OCI-M2 (cell line): ENCODE measurements around the gene KANK4.
"Not testable (repeated sequence)": the region's sequence is repeated elsewhere in the genome, so short reads cannot be mapped to it uniquely, and the experiment has no call there.

Experiments used
- DNase-seq: peaks from one replicate; lab custom pipeline; 2025; ENCODE audit not compliant: unreplicated experiment; lab: John Stamatoyannopoulos, UW

Gene KANK4

DNA sequence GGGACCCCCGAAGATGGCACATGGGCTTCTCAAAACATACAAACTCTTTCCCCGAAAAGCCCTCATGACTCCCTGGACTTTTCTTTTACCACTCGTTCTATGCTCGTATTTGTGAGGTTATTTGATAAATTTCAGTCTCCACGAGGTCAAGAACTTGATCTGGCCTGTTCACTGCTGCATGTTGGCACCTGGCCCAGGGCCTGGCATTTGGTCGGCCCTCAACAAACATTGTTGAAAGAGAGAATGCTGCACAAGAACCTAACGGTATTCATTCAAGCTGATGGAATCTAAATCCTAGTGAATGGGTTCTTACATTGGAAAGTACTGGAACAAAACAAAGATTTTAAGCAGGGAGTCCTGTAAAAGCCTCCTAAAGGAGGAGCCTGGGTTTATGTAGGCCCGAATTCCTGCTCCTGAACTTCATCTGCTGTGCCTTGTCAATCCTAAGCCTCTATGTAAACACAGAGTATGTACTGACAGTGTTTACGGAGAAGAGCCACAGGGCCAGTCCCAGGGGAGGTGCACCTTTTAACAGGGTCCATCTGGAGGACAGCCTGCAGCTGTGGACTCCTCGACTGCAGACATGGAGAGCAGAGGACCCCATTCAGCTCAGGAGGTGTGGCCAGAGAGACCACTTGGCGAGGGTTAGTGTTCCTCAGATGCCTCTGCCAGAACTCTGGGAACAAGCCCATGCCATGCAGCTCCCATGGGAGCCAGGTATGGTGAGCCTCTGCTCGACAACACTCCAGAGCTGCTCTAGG is 77.7 kb downstream of the KANK4 start:
- no peak for DNase-seq

DNA sequence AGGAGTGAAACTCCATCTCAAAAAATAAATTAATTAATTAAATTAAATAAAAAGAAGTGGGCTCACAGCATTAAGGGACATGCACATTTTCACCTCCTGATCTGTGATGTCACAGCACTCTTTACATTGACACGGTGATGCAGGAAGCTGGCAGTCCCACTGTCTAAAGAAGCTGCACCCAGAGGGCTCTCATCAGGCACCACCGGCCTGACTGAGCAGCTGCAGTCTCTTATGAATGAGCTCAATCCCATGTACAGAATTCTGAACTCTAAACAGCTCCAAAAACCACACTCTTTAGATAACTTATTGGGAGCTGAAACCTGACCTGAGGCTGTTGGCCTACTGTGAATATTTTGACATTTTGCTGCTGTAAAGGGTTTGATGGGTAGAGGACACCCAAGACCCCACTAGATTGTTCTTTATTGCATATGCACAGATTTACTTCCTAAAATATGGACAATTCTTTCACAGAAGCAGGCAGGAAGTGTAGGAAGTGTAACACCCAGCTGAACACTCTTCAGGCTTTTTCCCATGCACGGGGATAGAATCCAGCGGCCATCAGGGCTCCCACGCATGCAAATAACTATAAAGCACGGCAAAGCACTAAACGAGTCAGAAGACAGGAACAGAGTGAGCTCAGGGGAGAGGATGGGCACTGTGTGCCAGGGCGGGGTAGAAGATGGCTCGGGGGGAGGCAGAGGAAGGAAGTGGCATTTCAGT is 78.4 kb downstream of the KANK4 start:
- DNase-seq, result no peak

DNA sequence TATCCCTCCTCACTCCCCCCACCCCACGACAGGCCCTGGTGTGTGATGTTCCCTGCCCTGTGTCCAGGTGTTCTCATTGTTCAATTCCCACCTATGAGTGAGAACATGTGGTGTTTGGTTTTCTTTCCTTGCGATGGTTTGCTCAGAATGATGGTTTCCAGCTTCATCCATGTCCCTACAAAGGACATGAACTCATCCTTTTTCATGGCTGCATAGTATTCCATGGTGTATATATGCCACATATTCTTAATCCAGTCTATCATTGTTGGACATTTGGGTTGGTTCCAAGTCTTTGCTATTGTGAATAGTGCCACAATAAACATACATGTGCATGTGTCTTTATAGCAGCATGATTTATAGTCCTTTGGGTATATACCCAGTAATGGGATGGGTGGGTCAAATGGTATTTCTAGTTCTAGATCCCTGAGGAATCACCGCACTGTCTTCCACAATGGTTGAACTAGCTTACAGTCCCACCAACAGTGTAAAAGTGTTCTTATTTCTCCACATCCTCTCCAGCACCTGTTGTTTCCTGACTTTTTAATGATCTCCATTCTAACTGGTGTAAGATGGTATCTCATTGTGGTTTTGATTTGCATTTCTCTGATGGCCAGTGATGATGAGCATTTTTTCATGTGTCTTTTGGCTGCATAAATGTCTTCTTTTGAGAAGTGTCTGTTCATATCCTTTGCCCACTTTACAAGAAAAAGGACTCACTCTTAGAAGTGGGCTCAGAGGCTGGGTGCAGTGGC is 79.4 kb downstream of the KANK4 start:
- DNase-seq, result not testable (repeated sequence)

DNA sequence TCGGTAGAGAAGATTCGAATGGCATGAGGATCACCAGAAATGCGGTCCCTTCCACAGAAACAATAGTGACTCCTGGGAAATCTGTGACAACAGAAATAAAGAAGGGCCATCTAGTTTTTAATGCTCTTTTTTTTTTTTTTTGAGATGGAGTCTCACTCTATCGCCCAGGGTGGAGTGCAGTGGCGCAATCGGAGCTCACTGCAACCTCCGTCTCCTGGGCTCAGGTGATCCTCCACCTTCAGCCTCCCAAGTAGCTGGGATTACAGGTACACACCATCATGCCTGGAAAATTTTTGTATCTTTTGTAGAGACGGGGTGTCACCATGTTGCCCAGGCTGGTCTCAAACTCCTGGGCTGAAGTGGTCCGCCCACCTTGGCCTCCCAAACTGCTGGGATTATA is 80.7 kb downstream of the KANK4 start:
- no peak for DNase-seq

DNA sequence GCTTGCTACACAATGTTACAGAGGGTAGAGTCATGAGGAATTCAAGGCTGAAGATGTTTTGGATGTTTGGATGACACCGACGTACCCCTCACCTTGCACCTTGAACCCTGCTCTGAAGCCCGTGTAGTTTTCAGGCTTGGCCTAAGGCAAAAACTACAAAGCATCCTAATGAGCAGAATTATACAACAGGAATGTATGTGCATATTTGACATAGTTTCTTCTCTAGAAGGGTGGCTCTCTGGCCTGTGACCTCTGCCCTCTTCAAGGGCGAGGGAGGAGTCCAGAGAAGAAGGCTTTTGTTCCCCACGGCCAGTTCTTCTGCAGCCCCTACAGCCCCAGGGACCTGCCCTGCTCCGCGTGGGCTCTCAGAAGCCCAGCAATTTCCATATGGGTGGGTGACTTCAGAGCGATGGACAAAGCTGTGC is 81.3 kb downstream of the KANK4 start:
- DNase-seq, result no peak

DNA sequence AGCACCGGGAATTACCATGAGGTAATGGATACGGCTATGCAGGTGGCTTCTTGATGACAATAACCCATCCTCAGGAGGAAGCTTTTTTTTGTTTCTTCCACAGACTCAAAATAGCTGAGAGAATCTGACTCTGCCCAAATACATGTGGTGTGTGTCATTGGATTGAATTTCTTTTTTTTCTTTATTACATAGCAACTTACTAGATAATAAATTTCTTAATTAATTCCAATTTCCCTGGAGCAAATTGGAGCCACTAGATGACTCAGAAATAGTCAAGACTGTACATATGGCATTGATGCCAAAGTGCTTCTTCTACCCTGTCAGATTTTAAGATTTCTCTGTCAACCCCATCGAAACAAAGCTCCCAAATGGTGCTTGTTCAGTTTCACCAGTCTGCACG is 81.9 kb downstream of the KANK4 start:
- no peak for DNase-seq

DNA sequence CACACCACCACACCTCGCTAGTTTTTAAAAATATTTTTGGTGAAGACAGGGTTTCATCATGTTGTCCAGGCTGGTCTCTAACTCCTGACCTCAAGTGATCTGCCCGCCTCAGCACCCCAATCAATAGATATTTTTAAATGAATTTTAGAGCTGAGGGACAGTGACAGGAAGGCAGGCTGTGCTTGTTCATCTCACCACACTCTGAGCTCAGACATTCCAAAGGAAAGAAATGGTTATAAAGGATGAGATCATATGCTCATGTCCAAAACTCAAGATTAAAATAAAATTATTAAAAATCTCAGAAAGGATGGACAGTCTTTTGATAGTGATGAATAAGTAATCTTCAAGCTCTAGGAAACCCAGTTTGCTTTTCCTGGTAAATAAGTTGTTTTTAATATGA is 83.7 kb downstream of the KANK4 start:
- no peak for DNase-seq

DNA sequence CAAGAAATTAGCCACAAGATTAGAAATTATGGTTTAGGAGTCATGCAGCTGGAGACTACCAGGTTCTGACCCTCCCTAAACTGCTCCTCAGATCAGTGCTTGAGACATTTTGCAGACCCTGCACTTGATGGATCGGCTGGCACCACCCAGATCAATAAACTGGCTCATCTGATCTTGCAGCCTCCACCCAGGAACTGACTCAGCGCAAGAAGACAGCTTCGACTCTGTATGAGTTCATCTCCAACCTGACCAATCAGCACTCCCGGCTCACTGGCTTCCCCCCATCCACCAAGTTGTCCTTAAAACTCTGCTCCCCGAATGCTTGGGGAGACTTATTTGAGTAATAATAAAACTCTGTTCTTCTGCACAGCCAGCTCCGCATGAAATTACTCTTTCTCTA is 84.5 kb downstream of the KANK4 start:
- no peak for DNase-seq

DNA sequence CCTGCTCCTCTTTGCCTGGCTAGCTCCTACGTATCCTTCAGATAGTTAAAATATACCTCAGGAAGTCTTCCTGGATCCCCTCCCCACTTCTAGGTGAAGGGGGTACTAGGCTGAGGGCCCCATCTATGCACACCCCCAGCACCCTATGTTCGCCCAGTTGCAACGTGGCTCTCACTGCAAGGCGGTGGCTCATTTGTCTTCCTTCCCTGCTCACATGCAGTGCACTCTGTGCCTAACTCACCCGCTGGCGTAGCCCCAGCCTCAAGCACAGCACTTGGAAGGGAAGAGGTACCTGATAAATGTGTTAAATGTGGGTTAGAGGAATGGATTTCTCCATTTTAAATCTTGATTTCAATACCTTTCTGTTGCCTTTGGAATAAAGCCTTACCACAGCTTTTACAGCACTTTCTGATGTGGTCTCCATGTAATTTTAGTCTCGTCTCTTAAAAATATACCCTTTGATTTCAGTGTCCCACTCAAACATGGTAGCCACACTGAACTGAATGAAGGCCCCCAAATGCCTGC is 85.2 kb downstream of the KANK4 start:
- DNase-seq, result no peak

DNA sequence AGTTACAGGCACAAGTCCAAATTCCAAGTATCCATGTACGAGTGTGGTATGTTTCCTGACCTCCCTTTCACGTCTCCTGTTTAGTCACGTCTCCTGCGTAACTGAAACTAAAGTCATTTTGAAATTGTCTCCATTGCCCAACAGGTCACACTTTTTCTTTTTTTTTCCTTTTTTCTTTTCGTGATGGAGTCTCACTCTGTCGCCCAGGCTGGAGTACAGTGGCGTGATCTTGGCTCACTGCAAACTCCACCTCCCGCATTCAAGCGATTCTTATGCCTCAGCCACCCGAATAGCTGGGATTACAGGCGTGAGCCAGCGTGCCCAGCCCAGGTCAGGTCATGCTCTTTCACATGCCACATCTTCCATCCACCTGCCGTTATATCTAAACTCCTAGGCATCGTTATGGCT is 86.4 kb downstream of the KANK4 start:
- no peak for DNase-seq

DNA sequence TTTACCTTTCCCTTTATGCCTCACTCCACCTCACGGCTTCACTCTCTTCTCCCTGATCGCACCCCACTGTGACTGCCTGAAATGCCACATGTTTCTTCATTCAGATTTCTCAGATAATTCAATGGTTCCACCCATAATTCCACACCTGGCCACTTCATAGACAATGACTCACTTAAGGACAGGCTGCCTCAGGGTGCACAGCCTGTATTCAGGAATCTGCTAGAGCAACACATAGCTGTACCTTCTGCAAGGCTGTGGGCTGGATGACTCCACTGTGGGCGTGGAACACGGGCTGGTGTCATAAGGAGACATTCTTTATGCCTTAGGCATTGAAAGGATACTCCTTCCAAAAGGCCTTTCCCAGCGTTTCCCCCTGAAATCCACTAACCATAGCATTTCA is 88.5 kb downstream of the KANK4 start:
- no peak for DNase-seq

DNA sequence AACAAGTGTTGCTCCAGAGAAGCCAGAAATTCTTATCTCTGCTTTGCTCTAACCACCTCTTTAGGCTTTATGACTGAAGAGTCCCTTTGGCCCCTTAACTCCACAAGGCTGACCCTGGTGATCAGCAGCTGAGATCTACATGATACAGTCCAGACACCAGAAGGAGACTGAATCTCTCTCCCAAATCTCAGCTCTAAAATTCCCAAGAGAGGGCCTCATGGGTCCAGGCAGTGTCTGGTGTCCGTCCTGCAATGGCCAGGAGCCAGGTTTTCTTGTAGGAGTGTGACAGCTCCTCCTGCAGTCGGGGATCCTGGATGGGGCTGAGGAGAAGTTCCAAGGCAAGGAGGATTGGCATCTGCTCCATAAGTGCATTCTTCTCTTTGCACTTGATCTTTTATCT is 89.3 kb downstream of the KANK4 start:
- DNase-seq, result no peak

DNA sequence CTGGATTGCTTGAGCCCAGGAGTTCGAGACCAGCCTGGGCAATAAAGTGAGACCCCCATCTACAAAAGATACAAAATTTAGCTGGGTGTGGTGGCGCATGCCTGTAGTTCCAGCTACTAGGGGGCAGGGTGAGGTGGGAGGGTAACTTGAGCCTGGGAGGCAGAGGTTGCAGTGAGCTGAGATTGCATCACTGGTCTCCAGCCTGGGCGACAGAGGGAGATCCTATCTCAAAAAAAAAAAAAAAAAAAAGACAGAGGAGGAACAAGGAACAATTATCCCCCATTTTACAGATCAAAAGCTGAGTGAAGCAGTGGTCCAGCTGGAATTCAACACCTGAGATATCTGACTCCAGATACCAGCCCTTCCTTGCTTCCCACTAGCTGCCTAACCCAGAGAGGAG is 89.8 kb downstream of the KANK4 start:
- DNase-seq, result no peak

DNA sequence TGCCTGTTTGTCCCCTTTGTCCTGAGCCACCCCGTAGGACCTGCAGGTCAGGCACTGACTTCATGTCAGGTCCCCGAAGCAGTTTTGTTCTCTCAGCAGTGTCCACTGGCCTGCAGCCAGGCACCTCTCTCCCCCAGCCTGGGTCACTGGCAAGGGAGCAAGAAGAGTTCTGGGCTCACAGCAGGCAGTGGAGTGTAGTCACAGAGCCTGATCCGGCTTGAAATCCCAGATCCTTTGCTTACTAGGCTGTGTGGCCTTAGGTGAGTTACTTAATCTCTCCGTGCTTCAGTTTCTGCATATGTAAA is 90.4 kb downstream of the KANK4 start:
- no peak for DNase-seq

DNA sequence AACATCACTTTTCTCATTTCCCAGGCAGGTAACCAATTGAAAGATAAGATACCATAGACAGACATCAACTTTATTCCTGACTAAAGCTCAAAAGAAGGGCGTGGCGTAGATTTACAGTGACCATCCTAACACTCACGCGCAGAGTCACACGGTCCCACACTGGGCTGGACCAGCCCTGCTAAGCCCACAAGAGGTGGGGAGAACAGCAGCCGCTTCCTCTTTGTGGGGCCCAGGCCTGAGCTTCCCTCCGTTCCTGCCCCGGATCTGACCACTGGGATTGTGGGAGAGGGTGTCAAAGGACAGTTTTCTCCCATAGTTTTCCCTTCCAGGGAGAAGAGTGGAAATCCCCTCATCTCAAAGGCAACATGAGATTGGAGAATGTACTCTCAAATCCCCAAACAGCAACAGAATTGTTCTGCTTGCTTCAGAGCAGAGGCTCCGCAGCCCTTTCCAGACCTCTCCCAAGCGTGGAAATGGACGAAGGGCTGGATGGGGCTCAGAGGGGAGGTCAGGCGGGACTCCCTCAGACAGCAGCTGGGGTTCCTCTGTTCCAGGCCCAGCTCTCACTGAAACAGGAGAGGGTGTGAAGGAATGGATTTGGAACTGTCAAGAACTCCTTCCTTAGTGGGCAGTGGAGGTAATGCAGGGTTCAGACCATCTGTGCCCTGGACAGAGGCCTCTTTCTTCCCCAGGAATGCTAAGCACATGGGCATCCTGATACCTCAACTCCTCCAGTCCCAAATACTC is 90.9 kb downstream of the KANK4 start:
- no peak for DNase-seq

DNA sequence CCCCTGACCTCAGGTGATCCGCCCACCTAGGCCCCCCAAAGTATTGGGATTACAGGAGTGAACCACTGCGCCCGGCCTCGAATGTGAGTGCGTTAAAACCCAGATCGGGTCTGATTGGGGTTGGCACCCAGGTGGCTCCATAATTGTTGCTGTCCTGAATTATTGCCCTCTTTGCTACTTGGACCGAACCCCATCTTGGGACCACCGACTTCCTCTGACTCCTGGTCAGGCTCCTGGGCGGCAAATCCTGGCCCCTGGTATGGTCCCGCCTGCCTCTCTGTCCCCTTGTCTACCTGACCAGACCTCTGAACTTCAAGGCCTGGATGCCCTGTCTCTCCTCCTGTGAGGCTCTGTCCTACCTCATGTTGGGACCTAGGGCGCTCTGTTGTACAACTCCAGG is 91.7 kb downstream of the KANK4 start:
- DNase-seq, result no peak

DNA sequence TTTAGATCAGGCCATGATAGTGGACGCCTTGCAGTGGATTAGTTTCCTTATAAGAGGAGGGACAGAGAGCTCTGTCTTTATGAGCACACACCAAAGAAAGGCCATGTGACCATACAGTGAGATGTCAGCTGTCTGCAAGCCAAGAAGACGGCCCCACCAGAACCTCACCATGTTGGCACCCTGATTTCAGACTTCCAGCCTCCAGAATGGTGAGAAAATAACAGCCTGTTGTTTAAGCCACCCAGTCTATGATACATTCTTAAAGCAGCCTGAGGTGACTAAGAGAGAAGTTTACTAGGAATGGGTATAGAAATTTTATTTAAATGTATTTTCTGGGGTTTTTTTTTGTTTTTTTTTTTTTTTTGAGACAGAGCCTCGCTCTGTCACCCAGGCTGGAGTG is 95.1 kb downstream of the KANK4 start:
- DNase-seq, result no peak

DNA sequence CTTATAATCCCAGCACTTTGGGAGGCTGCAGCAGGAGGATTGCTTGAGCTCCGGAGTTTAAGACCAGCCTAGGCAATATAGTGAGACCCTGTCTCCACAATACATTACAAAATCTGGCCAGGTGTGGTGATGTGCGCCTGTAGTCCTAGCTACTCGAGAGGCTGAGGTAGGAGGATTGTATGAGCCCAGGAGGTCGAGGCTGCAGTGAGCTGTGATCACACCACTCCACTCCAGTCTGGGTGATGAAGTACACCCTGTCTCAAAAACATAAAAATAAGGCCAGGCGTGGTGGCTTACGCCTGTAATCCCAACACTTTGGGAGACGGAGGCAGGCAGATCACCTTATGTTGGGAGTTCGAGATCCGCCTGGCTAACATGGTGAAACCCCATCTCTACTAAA is 96.9 kb downstream of the KANK4 start:
- DNase-seq, result no peak

DNA sequence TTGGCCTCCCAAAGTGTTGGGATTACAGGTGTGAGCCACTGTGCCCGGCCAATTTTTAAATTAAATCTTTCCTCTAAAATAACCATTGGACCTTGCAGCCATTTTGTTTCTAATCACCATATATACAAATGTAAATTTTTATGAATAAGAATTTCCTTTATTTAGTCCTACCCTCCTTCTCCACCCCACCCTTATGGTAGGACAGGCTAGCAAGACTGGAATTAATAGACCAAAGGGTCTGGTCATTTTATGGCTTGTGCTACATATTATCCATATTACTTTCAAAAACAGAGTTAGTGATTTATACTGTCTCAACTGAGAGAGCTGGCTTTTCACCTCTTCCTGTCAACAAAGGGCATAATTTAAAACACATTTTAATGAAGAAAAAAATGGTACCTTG is 98.1 kb downstream of the KANK4 start:
- DNase-seq, result no peak

DNA sequence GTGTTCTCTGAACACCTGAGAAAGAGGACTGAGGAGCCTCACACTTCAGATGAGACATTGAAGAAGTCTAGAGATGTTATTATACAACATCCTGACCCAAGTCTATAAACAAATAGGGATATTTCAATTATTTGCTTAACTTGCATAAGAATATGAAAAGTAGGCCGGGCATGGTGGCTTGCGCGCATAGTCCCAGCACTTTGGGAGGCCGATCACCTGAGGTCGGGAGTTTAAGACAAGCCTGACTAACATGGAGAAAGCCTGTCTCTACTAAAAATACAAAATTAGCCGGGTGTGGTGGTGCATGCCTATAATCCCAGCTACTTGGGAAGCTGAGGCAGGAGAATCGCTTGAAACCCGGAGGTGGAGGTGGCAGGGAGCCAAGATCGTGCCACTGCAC is 98.8 kb downstream of the KANK4 start:
- not testable (repeated sequence) for DNase-seq

DNA sequence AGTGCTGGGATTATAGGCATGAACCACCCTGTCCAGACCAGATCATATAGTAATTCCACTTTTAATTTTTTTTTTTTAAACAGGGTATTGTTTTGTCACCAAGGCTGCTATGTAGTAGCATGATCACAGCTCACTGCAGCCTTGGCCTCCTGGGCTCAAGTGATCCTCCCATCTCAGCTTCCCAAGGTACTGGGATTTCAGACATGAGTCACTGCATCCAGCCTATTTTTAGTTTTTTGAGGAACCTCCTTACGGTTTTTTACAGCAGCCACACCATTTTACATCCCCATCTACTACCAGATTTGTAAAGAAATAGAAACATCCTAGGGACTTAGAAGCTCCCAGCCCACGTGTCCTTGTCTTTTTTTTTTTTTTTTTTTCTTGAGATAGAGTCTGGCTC is 100.6 kb downstream of the KANK4 start:
- no peak for DNase-seq
